LoVo (cell line): ENCODE results near the gene KRTAP1-4.
"Not testable (repeated sequence)": the region's sequence is repeated elsewhere in the genome, so short reads cannot be mapped to it uniquely, and the experiment has no call there.

Experiments
- DNase-seq: peaks from one replicate; pipeline ENCODE4 v3.0.0-alpha.2; 2016; ENCODE audit warnings: low spot score

The KRTAP1-4 gene

GRCh38 chr17:41046735-41047465, 16.9 kb upstream of the KRTAP1-4 start, which contains the start of gene KRTAP2-1:
Gene KRTAP2-1 (minus strand): TSS chr17:41047316. CDS start chr17:41047267, 49 bp downstream.
- DNase-seq: not testable (repeated sequence)

DNA sequence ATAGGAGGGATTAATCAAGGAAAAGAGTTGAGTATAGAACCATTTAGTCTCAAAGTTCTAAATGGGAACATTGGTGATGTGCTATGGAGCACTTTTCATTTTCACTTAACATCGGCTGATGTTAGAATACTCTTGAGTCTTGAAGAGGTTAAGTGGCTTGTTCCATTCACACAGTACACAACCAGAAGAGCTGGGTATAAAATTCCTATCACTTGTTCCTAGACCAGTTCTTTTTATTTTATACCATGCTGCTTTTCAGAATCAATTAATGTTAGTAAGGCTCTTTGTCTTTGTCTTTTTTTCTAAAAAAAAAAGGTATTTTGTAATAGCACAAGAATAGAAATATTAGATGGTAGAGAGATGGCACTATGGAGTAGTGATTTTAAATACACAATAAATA, 13.0 kb upstream of the KRTAP1-4 start:
- no peak for DNase-seq

DNA sequence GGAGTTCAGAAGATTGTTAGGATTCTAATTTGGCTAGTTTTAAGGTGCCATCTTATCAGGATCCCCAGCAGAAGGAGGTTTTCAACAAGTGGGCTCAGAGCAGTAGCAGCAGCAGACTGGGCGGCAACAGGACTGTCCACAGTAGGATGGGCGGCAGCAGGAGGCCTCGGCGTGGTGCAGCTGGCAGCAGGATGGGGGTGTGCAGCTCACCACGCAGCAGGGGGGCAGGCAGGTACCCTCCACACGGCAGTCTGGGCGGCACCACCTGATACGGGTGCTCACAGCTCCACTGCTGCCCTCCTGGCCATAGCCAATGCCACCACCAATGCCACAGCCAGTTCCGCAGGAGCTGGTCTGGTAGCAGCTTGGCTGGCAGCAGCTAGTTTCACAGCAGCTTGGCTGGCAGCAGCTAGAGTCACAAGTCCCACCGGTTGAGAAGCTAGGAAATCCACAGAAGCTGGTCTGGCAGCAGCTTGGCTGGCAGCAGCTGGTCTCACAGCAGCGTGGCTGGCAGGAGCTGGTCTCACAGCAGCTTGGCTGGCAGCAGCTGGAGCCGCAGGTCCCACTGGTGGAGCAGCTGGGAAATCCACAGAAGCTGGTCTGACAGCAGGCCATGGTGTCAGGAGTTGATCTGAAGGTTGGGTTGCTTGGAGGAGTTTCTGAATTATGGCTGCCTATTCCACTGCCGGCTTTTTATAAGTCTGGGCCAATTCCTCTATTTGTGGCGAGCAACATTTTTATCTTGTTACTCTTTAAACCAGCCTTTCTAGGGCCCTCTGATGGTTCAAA, 11.0 kb upstream of the KRTAP1-4 start, which contains the start of gene KRTAP1-1:
KRTAP1-1 (minus strand) TSS at position 668 of the 789 bp plus-strand sequence; CDS start at position 615, 53 bp downstream.
- DNase-seq: not testable (repeated sequence)

DNA sequence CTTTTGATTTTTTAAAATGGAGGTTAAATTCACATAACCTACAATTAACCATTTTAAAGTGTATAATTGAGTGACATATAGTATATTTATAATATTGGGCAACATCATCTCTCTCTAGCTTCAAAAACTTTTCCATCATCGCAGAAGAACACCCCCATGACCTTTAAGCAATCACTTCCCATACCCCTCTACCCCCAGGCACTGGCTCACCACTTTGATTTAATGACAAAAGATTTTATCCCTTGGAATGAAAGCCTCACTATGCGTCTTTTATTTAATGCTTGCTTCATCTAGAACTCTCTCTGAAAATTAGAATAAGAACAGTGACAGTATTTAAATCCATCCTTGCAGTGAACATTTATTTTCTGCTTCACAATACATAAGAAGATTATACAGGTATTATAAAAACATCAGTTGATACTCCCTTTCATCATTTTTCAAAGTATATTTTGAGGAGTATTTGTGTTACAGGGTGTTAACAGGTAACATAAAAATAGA, 7.9 kb upstream of the KRTAP1-4 start:
- no peak for DNase-seq

- not testable (repeated sequence) for DNase-seq
These were observed 4.4 kb upstream of the KRTAP1-4 start, which contains the start of gene KRTAP1-3 for GRCh38 chr17:41034346-41034935. Gene KRTAP1-3 (minus strand): TSS chr17:41034874. CDS start chr17:41034821, 53 bp downstream.

DNA sequence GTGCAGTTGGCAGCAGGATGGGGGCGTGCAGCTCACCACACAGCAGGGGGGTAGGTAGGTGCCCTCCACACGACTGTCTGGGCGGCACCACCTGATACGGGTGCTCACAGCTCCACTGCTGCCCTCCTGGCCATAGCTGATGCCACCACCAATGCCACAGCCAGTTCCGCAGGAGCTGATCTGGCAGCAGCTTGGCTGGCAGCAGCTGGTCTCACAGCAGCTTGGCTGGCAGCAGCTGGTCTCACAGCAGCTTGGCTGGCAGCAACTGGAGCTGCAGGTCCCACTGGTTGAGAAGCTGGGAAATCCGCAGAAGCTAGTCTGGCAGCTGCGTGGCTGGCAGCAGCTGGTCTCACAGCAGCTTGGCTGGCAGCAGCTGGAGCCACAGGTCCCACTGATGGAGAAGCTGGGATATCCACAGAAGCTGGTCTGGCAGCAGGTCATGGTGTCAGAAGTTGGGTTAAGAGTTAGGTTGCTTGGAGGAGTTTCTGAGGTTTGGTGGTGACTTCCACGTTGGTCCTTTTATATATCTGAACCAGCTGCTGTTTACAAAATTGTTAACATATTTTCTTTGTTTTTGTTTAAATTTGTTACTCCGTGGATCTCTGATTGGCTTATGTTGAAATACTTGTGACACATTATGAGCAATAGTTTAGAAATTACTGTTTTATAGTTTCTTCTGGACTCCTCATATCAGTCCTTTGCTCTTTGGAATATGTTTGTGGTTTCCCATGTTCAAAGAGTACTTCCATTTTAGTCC, 3.1 kb downstream of the KRTAP1-4 start, which contains the start of gene KRTAP1-5:
KRTAP1-5 (minus strand) TSS at position 494 of the 757 bp plus-strand sequence; CDS start at position 441, 53 bp downstream.
- DNase-seq: no peak

DNA sequence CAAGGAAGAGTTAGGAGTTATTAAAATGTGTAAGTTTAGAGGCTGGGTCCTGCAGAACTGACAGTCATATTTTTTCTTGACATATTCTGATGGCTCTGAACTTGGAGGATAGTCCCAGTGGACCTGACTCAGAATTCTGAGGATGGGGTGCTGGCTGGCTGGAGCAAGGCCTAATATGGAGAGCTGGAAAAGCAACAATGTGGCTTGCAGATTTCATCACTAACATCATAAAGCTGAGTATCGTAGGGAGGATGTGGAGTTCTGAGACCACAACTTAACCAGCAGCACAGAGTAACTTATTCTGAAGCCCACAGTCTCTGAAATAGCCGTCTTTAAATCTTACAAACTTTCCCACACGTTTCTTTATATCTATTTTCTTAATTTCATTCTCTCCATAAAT, 5.3 kb downstream of the KRTAP1-4 start:
- no peak for DNase-seq

GRCh38 chr17:41020336-41020735, 9.7 kb downstream of the KRTAP1-4 start:
- no peak for DNase-seq

DNA sequence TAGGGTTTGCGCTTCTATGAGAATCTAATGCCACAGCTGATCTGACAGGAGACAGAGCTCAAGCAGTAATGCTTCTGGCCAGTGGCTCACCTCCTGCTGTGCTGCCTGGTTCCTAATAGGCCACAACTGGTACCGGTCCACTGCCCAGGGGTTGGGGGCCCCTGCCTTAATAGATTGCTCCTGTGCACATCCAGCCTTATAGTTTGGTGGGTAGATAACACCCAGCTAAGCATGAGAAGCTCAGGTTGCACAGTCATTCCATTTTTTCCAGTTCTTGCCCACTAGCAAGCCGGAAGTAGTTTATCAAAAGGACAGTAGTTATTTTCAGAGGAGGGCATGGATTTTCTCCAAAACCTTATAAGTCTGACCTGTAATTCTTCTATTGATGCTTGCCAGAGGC, 10.6 kb downstream of the KRTAP1-4 start:
- no peak for DNase-seq

DNA sequence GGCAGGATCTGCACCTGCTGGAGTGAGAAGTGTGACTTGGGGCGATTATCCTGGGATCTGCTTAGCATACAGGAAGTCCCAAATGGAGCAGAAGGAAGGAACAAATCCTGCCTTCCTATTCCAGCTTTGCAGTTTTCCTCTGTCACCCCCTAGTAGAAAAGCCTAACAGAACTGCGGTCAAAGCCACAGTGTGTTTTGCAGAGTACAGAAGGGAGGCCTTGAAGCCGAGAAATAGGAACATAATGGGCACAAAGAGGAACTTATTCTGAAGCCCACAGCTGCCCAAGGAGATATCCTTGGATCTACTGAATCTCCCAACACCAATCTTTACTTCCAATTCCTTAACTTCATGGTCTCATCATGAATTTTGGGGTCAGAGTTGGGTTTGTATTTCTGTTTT, 11.5 kb downstream of the KRTAP1-4 start:
- DNase-seq: no peak

GRCh38 chr17:41016578-41017215, 13.3 kb downstream of the KRTAP1-4 start:
- DNase-seq: no peak

DNA sequence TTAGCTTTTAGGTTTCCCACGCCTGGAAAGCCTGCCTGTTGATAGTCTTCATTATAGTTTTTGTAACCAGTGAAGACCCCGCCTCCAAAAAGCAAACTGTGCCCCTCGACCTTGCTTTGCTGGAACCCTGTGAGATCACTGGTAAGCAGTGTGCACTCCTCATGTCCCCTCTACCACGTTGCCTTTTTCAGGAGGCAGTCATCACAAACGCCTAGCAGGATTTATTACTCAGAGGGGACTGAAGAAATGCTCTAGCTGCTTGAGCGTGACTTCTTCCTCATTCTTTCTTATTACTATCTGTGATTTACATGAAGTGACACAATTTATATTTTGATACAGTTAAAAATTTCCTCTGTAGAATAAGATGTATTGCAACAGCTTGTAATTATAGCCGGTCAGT, 14.5 kb downstream of the KRTAP1-4 start:
- no peak for DNase-seq

GRCh38 chr17:41013606-41014005, 16.4 kb downstream of the KRTAP1-4 start:
- DNase-seq: no peak

GRCh38 chr17:41013181-41013580, 16.8 kb downstream of the KRTAP1-4 start:
- DNase-seq: peak; percentile 45

DNA sequence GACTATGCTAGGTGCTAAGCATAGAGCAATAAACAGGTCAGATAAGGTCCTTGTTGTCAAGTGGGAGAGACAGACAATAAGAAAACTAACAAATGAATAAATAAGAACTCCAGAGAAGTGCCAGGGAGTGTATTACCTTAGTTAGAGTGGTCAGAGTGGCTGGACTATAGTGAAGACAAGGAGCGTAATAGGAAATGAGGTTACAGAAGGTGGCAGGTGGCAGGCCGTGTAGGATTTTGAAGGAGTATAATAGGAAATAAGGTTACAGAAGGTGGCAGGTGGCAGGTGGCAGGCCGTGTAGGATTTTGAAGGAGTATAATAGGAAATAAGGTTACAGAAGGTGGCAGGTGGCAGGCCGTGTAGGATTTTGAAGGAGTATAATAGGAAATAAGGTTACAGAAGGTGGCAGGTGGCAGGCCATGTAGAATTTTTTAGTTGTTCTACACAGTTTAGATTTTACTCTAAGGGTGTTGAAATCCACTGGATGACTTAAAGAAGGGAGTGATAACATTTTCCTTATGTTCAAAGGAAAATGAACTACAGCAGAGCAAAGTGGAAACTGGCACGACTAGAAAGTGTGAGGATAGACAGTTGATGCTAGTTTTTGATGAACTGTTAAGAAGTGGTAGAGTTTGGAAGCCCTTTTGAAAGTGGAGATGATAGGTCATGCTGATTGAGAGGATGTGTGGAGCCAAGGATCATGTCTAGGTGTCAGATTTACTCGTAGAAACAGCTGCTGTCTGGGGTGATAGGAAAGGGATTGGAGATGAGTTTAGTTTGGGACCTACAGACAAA, 17.5 kb downstream of the KRTAP1-4 start:
- no peak for DNase-seq

DNA sequence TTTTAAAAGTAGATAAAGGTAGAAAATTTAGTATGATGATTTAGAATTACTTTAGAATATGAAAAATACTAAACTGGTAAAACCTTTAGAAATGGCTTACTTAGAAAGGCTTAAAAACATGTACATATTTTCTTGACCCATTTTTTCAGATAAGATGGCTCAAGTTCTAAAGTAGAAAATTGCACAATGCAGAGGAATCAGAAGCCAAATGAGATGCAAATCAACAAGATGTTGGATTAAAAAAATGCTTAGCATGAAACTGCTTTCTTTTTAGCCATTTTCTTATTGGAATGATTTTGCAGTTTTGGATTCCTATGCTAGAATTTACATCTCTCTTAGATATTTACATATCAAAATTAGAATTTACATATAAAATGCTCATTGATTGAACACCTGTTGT, 19.6 kb downstream of the KRTAP1-4 start:
- DNase-seq: no peak

DNA sequence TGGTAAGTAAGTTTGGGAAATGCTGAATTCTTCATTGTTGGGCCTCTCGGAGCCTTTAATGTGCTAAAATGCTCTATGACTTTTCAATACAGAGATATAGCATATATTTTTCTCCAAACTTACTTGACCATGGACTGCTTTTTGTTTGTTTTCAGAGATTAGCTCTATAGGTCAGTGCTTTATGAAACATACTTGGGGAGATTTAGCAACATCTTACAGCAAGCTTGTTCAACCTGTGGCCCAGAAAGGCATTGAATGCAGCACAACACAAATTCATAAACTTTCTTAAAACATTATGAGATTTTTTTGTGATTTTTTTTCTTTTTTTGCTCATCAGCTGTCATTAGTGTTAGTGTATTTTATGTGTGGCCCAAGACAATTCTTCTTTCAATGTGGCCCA, 20.1 kb downstream of the KRTAP1-4 start:
- no peak for DNase-seq

DNA sequence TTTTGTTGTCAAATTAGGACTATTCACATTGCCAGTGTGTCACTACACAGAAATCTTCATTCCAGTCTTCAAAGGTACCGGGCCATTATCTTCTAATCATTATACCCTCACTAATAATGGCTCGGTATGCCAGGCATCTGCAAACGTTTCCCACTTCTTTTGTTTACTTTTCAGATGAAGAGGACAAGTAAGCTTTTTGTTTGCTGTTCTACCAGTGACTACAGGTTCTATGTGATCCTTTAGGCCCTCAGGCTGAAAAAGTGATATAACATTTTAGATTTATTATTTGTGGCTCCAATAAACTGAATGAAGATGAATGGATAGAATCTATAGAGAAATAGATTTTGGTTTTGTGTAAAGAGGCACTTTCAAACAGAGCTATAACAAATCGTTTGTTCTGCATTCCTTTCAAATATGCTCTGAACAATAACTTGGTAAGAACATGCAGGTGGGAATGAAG, 20.7 kb downstream of the KRTAP1-4 start:
- DNase-seq: no peak

DNA sequence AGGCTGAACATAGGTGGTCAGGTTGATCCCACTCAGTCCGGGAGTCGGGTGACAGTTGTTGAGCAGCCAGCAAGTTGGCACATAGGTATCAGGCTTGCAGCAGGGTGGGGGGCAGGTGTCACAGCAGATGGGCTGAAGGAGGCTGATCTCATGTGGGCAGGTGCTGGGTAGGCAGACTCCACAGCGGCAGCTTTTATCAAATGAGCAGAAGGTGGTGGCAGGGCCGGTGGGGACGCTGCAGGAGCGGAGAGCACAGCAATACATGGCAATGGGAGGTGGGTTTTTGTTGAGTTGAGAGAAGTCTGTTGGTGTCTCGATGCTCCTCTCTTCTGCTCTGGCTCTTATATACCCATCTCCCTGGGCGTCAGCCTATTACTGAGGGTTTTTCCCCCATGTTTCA, 21.2 kb downstream of the KRTAP1-4 start, which contains the start of gene KRTAP3-1:
KRTAP3-1 (minus strand) TSS at position 318 of the 400 bp plus-strand sequence; CDS start at position 264, 54 bp downstream.
- no peak for DNase-seq

DNA sequence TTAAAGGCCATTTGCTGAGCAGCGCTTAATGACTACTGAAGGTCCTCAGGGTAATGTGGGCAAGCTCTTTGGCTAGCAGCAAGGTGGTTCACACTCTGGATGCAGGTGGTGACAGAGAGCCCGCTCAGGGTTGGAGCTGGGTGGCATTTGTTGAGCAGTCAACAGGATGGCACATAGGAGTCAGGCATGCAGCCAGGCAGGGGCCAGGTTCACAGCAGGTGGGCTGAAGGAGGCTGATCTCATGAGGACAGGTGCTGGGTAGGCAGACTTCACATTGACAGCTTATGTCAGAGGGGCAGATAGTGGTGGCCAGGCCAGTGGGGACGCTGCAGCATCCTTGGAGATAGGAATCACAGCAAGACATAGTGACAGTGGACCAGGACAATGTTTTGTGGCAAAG, 25.6 kb downstream of the KRTAP1-4 start:
- DNase-seq: no peak
